Mesothelial cell of epicardium (in vitro differentiated cells): ENCODE measurements around the gene PDS5B. TPM values are rescaled to one million over a fixed set of nuclear protein-coding genes. Genes with fewer than 3 reads are reported as not detected.
"Not testable (repeated sequence)": the region's sequence is repeated elsewhere in the genome, so short reads cannot be mapped to it uniquely, and the experiment has no call there.

ENCODE experiments used
- DNase-seq, 2 experiments: peaks; one replicate each; pipeline ENCODE4 v3.0.0; 2021; ENCODE audit warnings: low spot score in 2 of 2; ENCODE audit not compliant: unreplicated experiment in 2 of 2
- H3K27ac Mint-ChIP-seq: 2 replicates; pipeline ENCODE4 v1.8.0; 2021; ENCODE audit warnings: mixed read lengths
- H3K27me3 Mint-ChIP-seq: 2 replicates; pipeline ENCODE4 v1.8.0; 2021; ENCODE audit warnings: low read depth, mixed read lengths
- H3K36me3 Mint-ChIP-seq: 2 replicates; pipeline ENCODE4 v1.8.0; 2021; ENCODE audit warnings: mixed read lengths
- H3K4me1 Mint-ChIP-seq: 2 replicates; pipeline ENCODE4 v1.8.0; 2021; ENCODE audit warnings: mixed read lengths
- H3K4me3 Mint-ChIP-seq: 2 replicates; pipeline ENCODE4 v1.8.0; 2021; ENCODE audit warnings: mild to moderate bottlenecking, moderate library complexity, mixed read lengths
- H3K9me3 Mint-ChIP-seq: 2 replicates; pipeline ENCODE4 v1.8.0; 2021; ENCODE audit warnings: mixed read lengths
- CTCF ChIP-seq: fragments of 200-600 bp; sonication (generic); IDR thresholded peaks from one replicate; pipeline ENCODE4 v1.5.0; 2021; ENCODE audit warnings: antibody characterized with exemption; ENCODE audit not compliant: unreplicated experiment
- total RNA-seq: library from RNA; stranded (reverse); gene quantifications from 3 replicates; pipeline ENCODE4 v1.2.1, GENCODE V29; 2021

Gene PDS5B
- total RNA-seq, 1 donor from 2014 or later, result 64.9 TPM

GRCh38 chr13:32723987-32724386 is 137.7 kb downstream of the PDS5B start:
- Mint-ChIP-seq H3K36me3 (peaks cover 40% of the 10 kb centered on the region), H3K4me3 (no peak overlapping the region), H3K27ac (no peak overlapping the region), H3K4me1 (peaks cover 3% of the 10 kb centered on the region), H3K9me3 (peaks cover 12% of the 10 kb centered on the region), H3K27me3 (no peaks in the 10 kb centered on the region)
- no peak for DNase-seq
- TF ChIP-seq CTCF, result no peak

GRCh38 chr13:32726374-32727037 is 140.3 kb downstream of the PDS5B start:
- H3K27ac Mint-ChIP-seq, result peak overlapping the region; percentile 15
- H3K27me3 Mint-ChIP-seq, result no peaks in the 10 kb centered on the region
- DNase-seq, result no peak
- TF ChIP-seq CTCF, result no peak
- peaks cover 45% of the 10 kb centered on the region for H3K36me3 Mint-ChIP-seq
- no peak overlapping the region for H3K4me3 Mint-ChIP-seq
- H3K9me3 Mint-ChIP-seq, result peaks cover 15% of the 10 kb centered on the region
- H3K4me1 Mint-ChIP-seq, result peaks cover 7% of the 10 kb centered on the region

GRCh38 chr13:32728327-32728726 is 142.1 kb downstream of the PDS5B start:
- Mint-ChIP-seq H3K36me3 (peaks cover 31% of the 10 kb centered on the region), H3K27ac (peak overlapping the region; percentile 7)
- TF ChIP-seq CTCF, result no peak

GRCh38 chr13:32729097-32729496 is 142.8 kb downstream of the PDS5B start:
- not testable (repeated sequence) for H3K27ac Mint-ChIP-seq, H3K4me3 Mint-ChIP-seq, H3K27me3 Mint-ChIP-seq, DNase-seq
- Mint-ChIP-seq H3K36me3 (peaks cover 31% of the 10 kb centered on the region), H3K4me1 (peaks cover 16% of the 10 kb centered on the region), H3K9me3 (peaks cover 10% of the 10 kb centered on the region)

More at GRCh38 chr13:32728327-32728726, 142.1 kb downstream of the PDS5B start:
- no peak for DNase-seq
- H3K27me3 Mint-ChIP-seq, result no peaks in the 10 kb centered on the region
- no peak overlapping the region for H3K4me3 Mint-ChIP-seq
- peaks cover 13% of the 10 kb centered on the region for H3K4me1 Mint-ChIP-seq
- peaks cover 10% of the 10 kb centered on the region for H3K9me3 Mint-ChIP-seq

GRCh38 chr13:32731074-32731473 is 144.8 kb downstream of the PDS5B start:
- H3K4me1 Mint-ChIP-seq, result peaks cover 25% of the 10 kb centered on the region
- H3K4me3 Mint-ChIP-seq, result no peak overlapping the region
- no peak for TF ChIP-seq CTCF
- H3K27me3 Mint-ChIP-seq, result no peaks in the 10 kb centered on the region
- H3K27ac Mint-ChIP-seq, result peak overlapping the region; percentile 64
- DNase-seq, result no peak
- H3K36me3 Mint-ChIP-seq, result peaks cover 30% of the 10 kb centered on the region
- peaks cover 10% of the 10 kb centered on the region for H3K9me3 Mint-ChIP-seq

- Mint-ChIP-seq H3K27me3 (no peaks in the 10 kb centered on the region), H3K27ac (peak overlapping the region; percentile 26), H3K4me1 (peaks cover 29% of the 10 kb centered on the region), H3K36me3 (peaks cover 31% of the 10 kb centered on the region), H3K9me3 (peaks cover 10% of the 10 kb centered on the region), H3K4me3 (no peak overlapping the region)
- DNase-seq, result no peak
- no peak for TF ChIP-seq CTCF
Observed at GRCh38 chr13:32731576-32731975, 145.3 kb downstream of the PDS5B start.
